Stimulated activated CD4-positive, alpha-beta T cell treated with anti-CD3 and anti-CD28 coated beads, Interleukin-4, amount 100 ng/mL, for 1 hour (primary cell): ENCODE measurements around the gene CYP21A2.
"Not testable (repeated sequence)": the region's sequence is repeated elsewhere in the genome, so short reads cannot be mapped to it uniquely, and the experiment has no call there.

Source experiments
- DNase-seq: peaks from one replicate; pipeline ENCODE4 v3.0.0-alpha.2; 2020

Gene CYP21A2

DNA sequence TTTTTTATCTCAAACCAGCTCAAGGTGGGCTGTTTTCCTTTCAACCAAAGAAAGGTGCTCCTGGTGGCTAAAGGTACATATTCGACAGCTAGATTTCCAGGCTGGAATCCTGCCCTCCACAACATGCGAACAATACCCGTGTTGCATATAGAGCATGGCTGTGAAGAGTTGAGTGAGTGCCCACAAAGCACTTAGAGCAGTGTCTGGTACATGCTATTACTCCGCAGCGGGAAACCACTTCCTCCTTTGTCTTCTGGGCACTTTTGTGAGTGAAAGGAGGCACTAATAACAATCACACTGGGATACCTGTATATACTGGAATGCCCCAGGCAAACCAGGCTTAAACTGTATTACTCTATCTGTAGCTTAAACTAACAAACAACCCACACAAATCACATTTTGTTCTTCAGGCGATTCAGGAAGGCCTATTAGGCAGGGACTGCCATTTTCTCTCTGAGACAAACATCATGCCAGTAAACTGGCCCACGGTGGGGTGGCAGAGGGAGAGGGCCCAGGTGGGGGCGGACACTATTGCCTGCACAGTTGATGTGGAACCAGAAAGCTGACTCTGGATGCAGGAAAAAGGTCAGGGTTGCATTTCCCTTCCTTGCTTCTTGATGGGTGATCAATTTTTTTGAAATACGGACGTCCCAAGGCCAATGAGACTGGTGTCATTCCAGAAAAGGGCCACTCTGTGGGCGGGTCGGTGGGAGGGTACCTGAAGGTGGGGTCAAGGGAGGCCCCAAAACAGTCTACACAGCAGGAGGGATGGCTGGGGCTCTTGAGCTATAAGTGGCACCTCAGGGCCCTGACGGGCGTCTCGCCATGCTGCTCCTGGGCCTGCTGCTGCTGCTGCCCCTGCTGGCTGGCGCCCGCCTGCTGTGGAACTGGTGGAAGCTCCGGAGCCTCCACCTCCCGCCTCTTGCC lies at the start of gene CYP21A2:
CYP21A2 (plus strand) TSS at position 818 of the 927 bp plus-strand sequence; CDS start at position 826, 8 bp downstream.
- not testable (repeated sequence) for DNase-seq

DNA sequence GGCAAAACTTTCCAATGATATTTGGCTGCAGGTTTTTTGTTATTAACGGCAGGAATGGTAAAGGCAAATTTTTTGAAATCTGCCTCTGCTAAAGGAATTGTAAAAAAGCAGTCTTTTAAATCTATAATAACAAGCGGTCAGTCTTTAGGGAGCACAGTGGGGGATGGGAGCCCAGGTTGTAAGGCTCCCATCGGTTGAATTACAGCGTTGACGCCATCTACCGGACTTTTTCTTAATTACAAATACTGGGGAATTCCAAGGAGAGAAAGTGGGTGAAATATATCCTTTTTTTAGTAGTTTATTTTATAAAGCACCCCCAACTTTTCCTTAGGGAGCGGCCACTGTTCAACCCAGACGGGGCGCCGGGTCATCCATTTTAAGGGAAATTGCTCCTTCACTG lies 48.9 kb upstream of the CYP21A2 start:
- DNase-seq: not testable (repeated sequence)

DNA sequence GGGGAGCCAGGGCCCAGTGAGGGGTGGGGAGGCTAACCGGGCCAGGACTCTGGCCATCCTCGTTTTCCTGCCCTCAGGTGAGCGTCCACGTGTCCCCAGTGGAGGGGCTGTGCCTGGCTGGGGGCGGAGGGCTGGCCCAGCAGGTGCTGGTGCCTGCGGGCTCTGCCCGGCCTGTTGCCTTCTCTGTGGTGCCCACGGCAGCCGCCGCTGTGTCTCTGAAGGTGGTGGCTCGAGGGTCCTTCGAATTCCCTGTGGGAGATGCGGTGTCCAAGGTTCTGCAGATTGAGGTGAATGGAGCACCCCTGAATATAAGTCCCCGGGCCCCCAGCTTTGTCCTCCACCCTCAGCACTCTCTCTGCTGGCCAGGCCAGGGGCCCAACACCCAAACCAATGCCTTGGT lies 43.8 kb upstream of the CYP21A2 start:
- DNase-seq: not testable (repeated sequence)

DNA sequence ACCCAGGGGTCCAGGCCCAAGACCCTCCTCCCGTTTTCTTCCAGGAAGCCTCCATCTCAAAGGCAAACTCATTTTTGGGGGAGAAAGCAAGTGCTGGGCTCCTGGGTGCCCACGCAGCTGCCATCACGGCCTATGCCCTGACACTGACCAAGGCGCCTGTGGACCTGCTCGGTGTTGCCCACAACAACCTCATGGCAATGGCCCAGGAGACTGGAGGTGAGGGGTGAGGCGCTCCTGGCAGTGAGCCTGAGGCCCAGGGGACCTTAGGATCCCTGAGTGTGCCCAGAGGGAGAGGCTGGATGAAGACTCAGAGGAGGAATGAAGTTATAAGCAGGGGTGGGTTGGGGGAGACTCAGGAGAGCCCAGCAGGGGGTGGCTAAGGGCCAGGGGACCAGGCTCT lies 41.8 kb upstream of the CYP21A2 start:
- DNase-seq: not testable (repeated sequence)

DNA sequence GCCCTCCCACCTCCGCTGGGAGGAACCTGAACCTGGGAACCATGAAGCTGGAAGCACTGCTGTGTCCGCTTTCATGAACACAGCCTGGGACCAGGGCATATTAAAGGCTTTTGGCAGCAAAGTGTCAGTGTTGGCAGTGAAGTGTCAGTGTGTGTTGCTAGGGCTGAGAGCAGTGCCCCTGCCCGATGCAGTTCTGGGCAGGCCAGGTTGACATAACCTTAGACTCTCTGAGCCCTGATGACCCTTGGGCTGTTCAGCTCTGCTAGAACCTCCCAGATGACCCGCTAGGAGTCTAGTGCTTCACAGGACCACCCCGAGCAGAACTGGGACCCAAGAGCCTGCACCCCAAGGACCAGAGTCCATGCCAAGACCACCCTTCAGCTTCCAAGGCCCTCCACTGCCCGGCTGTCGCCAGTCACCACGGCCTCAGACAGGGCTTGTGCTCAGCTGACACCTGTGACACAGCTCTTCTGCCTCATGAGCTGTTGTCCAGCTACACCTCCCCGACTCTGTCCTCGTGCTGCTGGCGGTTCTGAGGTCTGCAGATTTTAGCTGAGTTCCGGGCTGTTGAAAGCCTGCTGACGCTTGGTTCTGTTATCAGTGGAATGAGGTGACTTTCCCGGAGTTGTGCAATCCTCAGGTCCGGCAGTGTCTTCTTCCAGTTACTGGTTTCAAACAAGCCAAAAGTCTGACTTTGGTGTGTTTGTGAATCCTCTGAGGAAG lies 35.5 kb upstream of the CYP21A2 start:
- DNase-seq: not testable (repeated sequence)

DNA sequence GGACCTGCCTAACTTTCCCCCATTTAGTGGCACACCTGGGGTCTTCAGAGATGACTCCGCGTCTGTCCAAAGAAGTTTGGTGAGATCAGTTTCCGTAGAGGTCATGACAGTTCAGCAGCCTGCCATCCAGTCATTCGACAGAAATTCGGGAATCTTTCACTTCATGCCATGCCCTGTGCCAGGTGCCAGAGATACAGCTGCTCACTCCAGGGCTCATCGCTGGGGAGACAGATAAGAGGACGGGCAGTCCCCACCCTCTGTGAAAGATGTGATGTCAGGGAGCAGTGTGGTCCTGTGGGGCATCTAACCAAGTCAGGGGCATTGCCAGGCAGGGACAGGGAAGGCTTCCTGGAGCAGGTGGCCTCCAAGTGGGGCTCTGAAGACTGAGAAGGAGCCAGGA lies 34.9 kb upstream of the CYP21A2 start:
- not testable (repeated sequence) for DNase-seq

DNA sequence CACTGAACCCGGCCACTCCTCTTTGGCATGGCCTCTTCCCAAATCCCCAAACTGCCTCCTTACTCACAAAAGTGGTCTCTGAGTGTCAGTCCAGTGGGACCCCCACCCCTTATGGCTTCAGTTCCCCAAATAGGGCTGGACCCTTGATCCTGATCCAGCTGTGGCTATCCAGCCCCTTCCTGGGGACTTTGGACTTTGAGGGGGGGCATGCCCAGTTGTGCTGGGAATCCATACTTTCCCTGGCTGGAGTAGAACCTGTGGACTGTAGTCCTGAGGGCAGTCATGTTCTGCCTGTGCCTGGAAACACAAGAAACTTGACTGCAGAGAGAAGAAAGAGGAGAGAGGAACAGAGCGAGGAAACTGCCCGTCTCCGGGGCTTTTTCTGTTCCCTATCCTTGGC lies 33.8 kb upstream of the CYP21A2 start:
- DNase-seq: not testable (repeated sequence)

DNA sequence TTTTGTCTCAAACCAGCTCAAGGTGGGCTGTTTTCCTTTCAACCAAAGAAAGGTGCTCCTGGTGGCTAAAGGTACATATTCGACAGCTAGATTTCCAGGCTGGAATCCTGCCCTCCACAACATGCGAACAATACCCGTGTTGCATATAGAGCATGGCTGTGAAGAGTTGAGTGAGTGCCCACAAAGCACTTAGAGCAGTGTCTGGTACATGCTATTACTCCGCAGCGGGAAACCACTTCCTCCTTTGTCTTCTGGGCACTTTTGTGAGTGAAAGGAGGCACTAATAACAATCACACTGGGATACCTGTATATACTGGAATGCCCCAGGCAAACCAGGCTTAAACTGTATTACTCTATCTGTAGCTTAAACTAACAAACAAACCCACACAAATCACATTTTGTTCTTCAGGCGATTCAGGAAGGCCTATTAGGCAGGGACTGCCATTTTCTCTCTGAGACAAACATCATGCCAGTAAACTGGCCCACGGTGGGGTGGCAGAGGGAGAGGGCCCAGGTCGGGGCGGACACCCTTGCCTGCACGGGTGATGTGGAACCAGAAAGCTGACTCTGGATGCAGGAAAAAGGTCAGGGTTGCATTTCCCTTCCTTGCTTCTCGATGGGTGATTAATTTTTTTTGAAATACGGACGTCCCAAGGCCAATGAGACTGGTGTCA lies 33.2 kb upstream of the CYP21A2 start:
- not testable (repeated sequence) for DNase-seq

DNA sequence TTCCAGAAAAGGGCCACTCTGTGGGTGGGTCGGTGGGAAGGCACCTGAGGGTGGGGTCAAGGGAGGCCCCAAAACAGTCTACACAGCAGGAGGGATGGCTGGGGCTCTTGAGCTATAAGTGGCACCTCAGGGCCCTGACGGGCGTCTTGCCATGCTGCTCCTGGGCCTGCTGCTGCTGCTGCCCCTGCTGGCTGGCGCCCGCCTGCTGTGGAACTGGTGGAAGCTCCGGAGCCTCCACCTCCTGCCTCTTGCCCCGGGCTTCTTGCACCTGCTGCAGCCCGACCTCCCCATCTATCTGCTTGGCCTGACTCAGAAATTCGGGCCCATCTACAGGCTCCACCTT lies 32.7 kb upstream of the CYP21A2 start:
- not testable (repeated sequence) for DNase-seq

DNA sequence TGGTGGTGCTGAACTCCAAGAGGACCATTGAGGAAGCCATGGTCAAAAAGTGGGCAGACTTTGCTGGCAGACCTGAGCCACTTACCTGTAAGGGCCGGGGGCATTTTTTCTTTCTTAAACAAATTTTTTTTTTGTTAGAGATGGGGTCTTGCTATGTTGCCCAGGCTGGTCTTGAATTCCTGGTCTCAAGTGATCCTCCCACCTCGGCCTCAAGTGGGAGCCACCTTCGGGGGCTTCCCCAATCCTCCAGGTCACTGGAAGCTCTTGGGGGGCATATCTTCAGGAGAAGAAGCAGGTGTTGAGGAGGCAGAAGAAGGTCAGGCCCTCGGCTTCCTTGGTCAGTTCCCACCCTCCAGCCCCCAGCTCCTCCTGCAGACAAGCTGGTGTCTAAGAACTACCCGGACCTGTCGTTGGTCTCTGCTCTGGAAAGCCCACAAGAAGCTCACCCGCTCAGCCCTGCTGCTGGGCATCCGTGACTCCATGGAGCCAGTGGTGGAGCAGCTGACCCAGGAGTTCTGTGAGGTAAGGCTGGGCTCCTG lies 32.2 kb upstream of the CYP21A2 start:
- not testable (repeated sequence) for DNase-seq

DNA sequence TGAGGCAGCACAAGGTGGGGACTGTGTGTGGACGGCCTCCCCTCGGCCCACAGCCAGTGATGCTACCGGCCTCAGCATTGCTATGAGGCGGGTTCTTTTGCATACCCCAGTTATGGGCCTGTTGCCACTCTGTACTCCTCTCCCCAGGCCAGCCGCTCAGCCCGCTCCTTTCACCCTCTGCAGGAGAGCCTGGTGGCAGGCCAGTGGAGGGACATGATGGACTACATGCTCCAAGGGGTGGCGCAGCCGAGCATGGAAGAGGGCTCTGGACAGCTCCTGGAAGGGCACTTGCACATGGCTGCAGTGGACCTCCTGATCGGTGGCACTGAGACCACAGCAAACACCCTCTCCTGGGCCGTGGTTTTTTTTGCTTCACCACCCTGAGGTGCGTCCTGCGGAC lies 31.1 kb upstream of the CYP21A2 start:
- DNase-seq: not testable (repeated sequence)

DNA sequence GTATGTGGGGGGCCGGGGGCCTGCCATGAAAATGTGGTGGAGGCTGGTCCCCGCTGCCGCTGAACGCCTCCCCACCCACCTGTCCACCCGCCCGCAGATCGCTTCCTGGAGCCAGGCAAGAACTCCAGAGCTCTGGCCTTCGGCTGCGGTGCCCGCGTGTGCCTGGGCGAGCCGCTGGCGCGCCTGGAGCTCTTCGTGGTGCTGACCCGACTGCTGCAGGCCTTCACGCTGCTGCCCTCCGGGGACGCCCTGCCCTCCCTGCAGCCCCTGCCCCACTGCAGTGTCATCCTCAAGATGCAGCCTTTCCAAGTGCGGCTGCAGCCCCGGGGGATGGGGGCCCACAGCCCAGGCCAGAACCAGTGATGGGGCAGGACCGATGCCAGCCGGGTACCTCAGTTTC lies 30.2 kb upstream of the CYP21A2 start:
- not testable (repeated sequence) for DNase-seq

DNA sequence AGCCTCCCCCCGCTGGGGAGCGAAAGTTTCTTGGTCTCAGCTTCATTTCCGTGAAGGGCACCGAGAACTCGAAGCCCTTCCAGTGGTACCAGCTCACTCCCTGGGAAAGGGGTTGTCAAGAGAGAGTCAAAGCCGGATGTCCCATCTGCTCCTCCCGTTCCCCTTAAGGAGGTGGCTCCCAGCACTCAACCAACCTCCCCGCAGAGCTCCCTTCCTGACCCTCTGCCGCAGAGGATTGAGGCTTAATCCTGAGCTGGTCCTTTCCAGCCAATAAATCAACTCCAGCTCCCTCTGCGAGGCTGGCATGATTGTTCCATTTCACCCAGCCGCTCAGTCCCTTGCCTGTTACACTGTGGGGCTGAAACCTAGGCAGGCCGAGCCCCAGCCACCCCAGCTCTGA lies 29.6 kb upstream of the CYP21A2 start:
- DNase-seq: not testable (repeated sequence)

DNA sequence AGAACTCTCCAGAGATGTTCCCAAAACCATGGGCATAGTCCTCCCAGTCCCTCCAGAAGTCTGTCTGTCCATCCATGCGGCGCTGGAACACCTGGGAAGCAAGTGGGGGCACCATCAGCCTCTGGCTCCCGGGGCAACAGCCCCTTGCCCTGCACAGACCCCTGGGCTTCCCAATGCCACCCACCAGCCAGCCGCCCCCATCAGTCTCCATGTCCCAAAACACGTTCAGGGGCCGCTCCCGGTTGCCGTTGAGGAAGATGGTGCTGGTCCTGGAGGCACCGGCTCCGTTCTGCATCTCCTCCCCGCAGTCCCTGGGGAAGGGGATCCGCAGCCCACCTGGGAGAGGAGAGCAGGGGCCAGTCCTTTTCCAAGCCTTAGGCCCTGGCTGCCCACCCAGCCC lies 28.7 kb upstream of the CYP21A2 start:
- DNase-seq: not testable (repeated sequence)

DNA sequence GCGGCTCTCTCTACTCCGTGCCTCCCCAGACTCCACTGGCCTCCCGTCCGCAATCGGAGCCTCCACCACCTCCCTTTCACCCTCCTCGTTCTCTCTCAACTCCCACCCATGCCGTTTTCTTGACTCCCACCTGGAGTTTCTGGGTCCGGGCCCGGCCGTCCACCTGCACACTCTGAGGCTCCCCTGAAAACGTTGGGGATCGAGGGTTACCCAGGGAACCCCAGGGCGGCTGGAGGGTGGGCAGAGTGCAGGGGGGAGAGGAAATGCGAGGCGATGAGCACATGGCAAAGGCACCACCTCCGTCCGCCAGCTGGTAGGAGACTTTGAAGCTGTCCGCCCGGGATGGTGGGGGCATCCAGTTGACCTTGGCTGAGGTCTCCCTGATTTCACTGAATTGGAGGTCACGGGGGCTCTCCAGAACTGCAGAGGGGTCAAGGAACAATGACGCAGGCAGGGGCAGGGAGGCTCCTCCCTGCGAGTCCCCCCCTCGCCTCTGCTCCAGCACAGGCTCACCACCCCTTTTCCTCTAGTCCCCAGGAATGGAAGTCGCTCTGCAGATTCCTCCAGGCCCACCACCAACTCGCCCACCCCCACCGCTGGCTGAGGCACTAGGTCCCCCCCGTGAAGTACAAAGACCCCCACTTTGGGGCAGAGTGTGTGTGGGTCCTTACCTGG lies 27.2 kb upstream of the CYP21A2 start:
- DNase-seq: not testable (repeated sequence)

DNA sequence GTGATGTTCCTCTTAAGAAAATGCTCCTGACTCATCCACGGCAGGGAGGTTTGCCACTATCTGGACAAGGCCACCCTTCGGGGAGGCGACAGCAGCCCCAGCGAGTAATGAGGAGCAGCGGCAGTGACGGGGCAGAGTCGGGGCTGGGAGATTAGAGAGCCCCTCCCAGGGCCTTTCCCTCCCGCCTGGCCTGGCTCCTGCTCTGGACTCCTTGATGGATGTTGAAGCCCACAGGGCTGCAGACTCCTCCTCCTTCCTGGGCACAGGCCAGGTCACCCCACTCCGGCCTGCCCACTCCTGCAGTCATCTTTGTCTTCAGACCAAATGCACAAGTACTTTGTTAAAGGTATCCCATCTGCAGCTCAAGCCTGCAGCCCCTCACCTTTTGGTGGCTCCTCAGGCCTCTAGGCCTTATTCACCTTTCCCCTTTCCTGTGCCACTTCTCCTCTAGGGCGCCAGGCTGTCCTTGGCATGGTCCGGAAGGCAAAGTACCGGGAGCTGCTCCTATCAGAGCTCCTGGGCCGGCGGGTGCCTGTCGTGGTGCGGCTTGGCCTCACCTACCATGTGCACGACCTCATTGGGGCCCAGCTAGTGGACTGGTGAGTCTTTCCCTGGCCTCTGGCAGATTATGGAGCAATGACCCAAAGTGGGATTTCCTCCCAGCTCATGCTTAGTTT lies 25.1 kb upstream of the CYP21A2 start:
- not testable (repeated sequence) for DNase-seq

DNA sequence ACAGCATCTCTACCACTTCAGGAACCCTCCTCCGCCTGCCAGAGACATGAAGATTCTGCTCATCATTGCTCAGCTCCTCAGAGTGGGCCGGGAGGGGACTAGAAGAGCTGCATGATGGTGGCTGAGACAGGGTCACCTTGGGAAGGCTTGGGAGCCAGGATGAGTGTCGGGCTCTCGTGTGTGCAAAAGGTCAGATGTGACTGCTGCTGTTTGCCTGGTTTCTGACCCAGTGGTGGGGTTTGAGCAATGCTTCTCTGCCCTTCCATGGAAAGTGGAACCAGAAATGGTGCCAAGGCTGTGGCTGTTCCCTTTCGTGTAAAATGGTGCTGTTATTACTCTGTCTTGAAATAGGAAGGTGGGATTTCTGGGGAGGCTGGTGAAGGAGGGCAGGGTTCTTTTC lies 24.5 kb upstream of the CYP21A2 start:
- not testable (repeated sequence) for DNase-seq

DNA sequence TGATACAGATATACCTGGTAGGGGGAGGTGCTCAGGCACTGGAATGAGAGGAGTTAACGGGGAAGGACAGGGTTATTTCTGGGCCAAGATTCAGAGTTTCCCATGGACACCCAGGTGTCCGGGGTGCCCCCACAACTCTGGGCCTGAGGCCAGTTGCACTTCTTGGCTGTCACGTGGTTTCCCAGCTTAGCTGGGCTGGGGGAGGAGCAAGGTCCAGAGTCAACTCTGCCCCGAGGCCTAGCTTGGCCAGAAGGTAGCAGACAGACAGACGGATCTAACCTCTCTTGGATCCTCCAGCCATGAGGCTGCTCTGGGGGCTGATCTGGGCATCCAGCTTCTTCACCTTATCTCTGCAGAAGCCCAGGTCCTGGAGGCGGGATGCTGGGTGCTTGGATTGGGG lies 23.7 kb upstream of the CYP21A2 start, which contains the start of gene C4B:
C4B (plus strand) TSS at position 249 of the 400 bp plus-strand sequence; CDS start at position 300, 51 bp downstream.
- DNase-seq: not testable (repeated sequence)

DNA sequence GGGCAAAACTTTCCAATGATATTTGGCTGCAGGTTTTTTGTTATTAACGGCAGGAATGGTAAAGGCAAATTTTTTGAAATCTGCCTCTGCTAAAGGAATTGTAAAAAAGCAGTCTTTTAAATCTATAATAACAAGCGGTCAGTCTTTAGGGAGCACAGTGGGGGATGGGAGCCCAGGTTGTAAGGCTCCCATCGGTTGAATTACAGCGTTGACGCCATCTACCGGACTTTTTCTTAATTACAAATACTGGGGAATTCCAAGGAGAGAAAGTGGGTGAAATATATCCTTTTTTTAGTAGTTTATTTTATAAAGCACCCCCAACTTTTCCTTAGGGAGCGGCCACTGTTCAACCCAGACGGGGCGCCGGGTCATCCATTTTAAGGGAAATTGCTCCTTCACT lies 16.1 kb upstream of the CYP21A2 start:
- not testable (repeated sequence) for DNase-seq

DNA sequence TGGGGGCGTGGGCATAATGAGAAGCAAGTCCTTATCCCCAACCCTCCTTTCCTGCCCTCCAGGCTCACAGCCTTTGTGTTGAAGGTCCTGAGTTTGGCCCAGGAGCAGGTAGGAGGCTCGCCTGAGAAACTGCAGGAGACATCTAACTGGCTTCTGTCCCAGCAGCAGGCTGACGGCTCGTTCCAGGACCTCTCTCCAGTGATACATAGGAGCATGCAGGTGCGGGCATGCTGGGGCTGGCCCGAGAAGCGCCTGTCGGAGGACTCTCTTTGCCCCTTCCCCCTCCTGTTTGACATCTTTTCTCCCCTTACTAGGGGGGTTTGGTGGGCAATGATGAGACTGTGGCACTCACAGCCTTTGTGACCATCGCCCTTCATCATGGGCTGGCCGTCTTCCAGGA lies 9.6 kb upstream of the CYP21A2 start:
- not testable (repeated sequence) for DNase-seq

DNA sequence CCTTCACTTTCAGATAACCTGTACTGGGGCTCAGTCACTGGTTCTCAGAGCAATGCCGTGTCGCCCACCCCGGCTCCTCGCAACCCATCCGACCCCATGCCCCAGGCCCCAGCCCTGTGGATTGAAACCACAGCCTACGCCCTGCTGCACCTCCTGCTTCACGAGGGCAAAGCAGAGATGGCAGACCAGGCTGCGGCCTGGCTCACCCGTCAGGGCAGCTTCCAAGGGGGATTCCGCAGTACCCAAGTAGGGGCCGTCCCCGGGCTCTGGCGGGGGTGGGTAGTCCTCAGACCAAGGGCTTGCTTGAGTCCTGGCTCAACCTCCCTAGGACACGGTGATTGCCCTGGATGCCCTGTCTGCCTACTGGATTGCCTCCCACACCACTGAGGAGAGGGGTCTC lies 8.7 kb upstream of the CYP21A2 start:
- not testable (repeated sequence) for DNase-seq
